AG09319 (cell line): ENCODE results near the gene GABBR2.

Experiments used
- DNase-seq: peaks from one replicate; pipeline ENCODE4 v3.0.0-alpha.2; 2010; ENCODE audit warnings: low read depth; ENCODE audit errors: extremely low read depth
- CTCF ChIP-seq: IDR thresholded peaks from 2 replicates; pipeline ENCODE4 v1.5.1; 2011; ENCODE audit warnings: low read depth, mild to moderate bottlenecking, inconsistent platforms, low read length, moderate library complexity

The GABBR2 gene

DNA sequence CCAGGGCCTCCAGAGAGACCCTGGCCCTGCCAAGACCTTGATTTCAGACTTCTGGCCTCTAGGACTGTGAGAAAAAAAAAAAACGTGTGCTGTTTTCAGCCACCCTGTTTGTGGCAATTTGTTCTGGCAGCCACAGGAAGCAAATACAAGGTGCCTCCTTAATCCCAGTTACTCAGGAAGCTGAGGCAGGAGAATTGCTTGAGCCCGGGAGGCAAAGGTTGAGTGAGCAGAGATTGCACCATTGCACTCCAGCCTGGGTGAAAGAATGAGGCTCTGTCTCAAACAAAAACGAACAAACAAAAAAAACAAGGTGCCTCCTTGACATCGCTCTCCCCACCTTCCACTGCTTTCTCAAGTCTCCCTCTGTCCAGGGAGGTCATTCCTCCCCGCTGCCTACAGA is 98.0 kb downstream of the GABBR2 start:
- DNase-seq = no peak
- TF ChIP-seq CTCF = no peak

- no peak for TF ChIP-seq CTCF
- DNase-seq = no peak
Measured at GRCh38 chr9:98610211-98610610, 98.5 kb downstream of the GABBR2 start.

DNA sequence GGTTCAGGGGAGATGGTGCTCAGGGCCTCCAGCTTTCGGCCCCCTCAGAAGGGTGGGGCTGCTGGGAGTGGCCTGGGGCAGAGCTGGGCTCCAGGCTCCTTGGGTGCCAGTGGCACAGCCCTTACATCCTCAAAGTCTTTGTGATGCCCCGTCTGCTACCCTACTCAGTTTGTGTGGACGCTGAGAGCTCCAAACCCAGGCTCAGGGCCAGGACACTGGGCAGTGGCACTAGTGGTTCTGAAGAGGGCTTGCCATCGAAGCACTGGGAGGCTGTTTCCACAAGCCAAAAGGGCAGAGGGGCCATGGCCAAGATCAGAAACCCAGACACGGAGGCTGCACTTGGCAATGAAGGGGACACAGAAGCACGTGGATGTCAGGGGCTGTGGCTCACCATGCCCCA is 99.1 kb downstream of the GABBR2 start:
- no peak for DNase-seq
- no peak for TF ChIP-seq CTCF

DNA sequence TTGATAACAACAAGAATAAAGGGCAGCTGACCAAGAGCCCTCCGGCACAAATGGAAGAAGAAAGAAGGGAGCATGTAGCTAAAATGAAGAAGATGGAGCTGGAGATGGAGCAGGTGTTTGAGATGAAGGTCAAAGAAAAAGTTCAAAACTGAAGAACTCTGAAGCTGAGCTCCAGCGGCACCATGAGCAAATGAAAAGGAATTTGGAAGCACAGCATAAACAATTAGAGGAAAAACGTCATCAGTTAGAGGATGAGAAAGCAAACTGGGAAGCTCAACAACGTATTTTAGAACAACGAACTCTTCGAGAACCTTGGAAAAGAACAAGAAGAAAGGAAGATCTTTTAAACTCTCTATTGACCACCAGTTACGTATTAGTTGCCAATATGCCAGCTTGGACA is 100.9 kb downstream of the GABBR2 start:
- no peak for TF ChIP-seq CTCF
- DNase-seq = no peak

DNA sequence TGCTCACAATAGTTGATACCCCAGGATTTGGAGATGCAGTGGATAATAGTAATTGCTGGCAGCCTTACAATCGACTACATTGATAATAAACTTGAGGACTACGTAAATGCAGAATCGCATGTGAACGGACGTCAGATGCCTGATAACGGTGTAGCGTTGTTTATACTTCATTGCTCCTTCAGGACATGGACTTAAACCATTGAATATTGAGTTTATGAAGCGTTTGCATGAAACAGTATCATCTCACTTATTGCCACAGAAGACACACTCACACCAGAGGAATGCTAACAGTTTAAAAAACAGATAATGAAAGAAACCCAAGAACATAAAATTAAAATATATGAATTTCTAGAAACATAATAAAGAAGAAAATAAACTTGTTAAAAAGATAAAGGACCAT is 101.6 kb downstream of the GABBR2 start:
- no peak for TF ChIP-seq CTCF
- no peak for DNase-seq

DNA sequence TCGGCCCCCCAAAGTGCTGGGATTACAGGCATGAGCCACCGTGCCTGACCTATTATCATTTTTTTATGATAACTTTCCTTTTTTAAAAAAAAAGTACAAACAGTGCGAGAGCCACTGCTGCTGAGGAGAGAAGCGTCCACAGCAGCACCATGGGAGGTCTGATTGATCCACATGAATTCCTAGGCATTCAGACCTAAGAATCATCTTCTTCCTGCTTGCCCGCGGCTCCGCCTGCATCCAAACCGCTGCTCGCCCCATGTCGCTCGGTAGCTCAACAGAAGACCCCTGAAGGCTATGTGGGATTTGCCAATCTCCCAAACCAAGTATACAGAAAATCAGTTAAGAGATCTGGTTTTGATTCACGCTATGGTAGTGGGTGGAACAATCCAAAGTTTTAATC is 102.0 kb downstream of the GABBR2 start:
- TF ChIP-seq CTCF = no peak
- DNase-seq = no peak

- TF ChIP-seq CTCF = no peak
- DNase-seq = no peak
Measured at GRCh38 chr9:98605116-98605515, 103.6 kb downstream of the GABBR2 start.
